Lower leg skin (tissue), 3 donors: ENCODE data around the gene TSPEAR.

Experiments used
- CTCF ChIP-seq, 3 donors: fragments of 450-650 bp; IDR thresholded peaks; one replicate each; pipeline ENCODE4 v1.5.1; 2016; ENCODE audit warnings: antibody characterized with exemption in 3 of 3, mild to moderate bottlenecking in 3 of 3, moderate library complexity in 2 of 3
- POLR2A ChIP-seq, 2 donors: fragments of 450-650 bp; IDR thresholded peaks; one replicate each; pipeline ENCODE4 v1.6.1; 2016 to 2017; ENCODE audit warnings: antibody characterized with exemption in 2 of 2, mild to moderate bottlenecking in 1 of 2, moderate library complexity in 1 of 2

- TF ChIP-seq POLR2A (IDR thresholded peaks at IDR 0.05) (no peak), CTCF (IDR thresholded peaks at IDR 0.05) (no peak)
Observed at GRCh38 chr21:44540741-44541288, 170.6 kb downstream of the TSPEAR start.
